Activated T-cell treated with anti-CD3 and anti-CD28 coated beads, Interleukin-2, amount 50 U/mL, for 72 hours (primary cell): ENCODE measurements around the gene FOXP3. TPM values are rescaled to one million over a fixed set of nuclear protein-coding genes. Genes with fewer than 3 reads are reported as not detected.

ENCODE experiments used
- ATAC-seq, 2 donors: fragments of 150-1000 bp; cut with Tn5 transposase; replicated peaks in 1 of 2; 2 replicates each; pipeline ENCODE4 v1.10.0; 2021; ENCODE audit warnings: moderate library complexity in 2 of 2, mild to moderate bottlenecking in 1 of 2
- DNase-seq, 2 donors: peaks; one replicate each; pipeline ENCODE4 v3.0.0; 2021 to 2022; ENCODE audit warnings: mixed read lengths in 1 of 2
- H3K27ac Mint-ChIP-seq: one replicate; pipeline ENCODE4 v1.8.0; 2022; ENCODE audit warnings: mild to moderate bottlenecking, moderate library complexity, mixed read lengths
- H3K27me3 Mint-ChIP-seq: one replicate; pipeline ENCODE4 v1.8.0; 2022; ENCODE audit warnings: low read depth, mixed read lengths
- H3K36me3 Mint-ChIP-seq, 2 donors: one replicate each; pipeline ENCODE4 v1.8.0; 2022; ENCODE audit warnings: mixed read lengths in 2 of 2, mild to moderate bottlenecking in 1 of 2; ENCODE audit not compliant: insufficient read depth in 2 of 2
- H3K4me1 Mint-ChIP-seq: one replicate; pipeline ENCODE4 v1.8.0; 2022; ENCODE audit warnings: low read depth, mixed read lengths
- H3K4me3 Mint-ChIP-seq, 2 donors: one replicate each; pipeline ENCODE4 v1.8.0; 2022; ENCODE audit warnings: mild to moderate bottlenecking in 2 of 2, mixed read lengths in 2 of 2, moderate library complexity in 2 of 2
- H3K9me3 Mint-ChIP-seq, 2 donors: one replicate each; pipeline ENCODE4 v1.8.0; 2022; ENCODE audit warnings: mixed read lengths in 2 of 2
- total RNA-seq, 2 donors: library from RNA; stranded (reverse); gene quantifications; one replicate each; pipeline ENCODE4 v1.2.3, GENCODE V29; 2022

Gene FOXP3
- total RNA-seq, 2 donors from 2014 or later: 16.7 to 22.8 TPM

- Mint-ChIP-seq H3K36me3 (no peaks in the 10 kb centered on the region), H3K9me3 (peaks cover 6 to 10% of the 10 kb centered on the region in 2 donors), H3K4me3 (no peak overlapping the region), H3K27ac (no peak overlapping the region), H3K27me3 (peaks cover 13% of the 10 kb centered on the region), H3K4me1 (no peaks in the 10 kb centered on the region)
- ATAC-seq (no peak), DNase-seq (no peak)
Observed at GRCh38 chrX:49214416-49214815, 50.1 kb downstream of the FOXP3 start.

- DNase-seq (no peak), ATAC-seq (no peak)
- H3K36me3 Mint-ChIP-seq: no peaks in the 10 kb centered on the region
- H3K27me3 Mint-ChIP-seq: peaks cover 13% of the 10 kb centered on the region
- H3K4me1 Mint-ChIP-seq: no peaks in the 10 kb centered on the region
- H3K4me3 Mint-ChIP-seq: no peak overlapping the region
- H3K9me3 Mint-ChIP-seq: peaks cover 6 to 10% of the 10 kb centered on the region in 2 donors
- no peak overlapping the region for H3K27ac Mint-ChIP-seq
Observed at GRCh38 chrX:49212861-49213260, 51.6 kb downstream of the FOXP3 start.

GRCh38 chrX:49212209-49212608, 52.3 kb downstream of the FOXP3 start:
- H3K4me1 Mint-ChIP-seq: no peaks in the 10 kb centered on the region

GRCh38 chrX:49211074-49211473, 53.4 kb downstream of the FOXP3 start:
- Mint-ChIP-seq H3K27me3 (peaks cover 12% of the 10 kb centered on the region), H3K36me3 (no peaks in the 10 kb centered on the region), H3K4me1 (no peaks in the 10 kb centered on the region), H3K27ac (no peak overlapping the region), H3K9me3 (peaks cover 6 to 10% of the 10 kb centered on the region in 2 donors), H3K4me3 (no peak overlapping the region)
- DNase-seq (no peak), ATAC-seq (no peak)

More at GRCh38 chrX:49212209-49212608, 52.3 kb downstream of the FOXP3 start:
- Mint-ChIP-seq H3K36me3 (no peaks in the 10 kb centered on the region), H3K27ac (no peak overlapping the region), H3K27me3 (peaks cover 13% of the 10 kb centered on the region), H3K4me3 (no peak overlapping the region), H3K9me3 (peaks cover 6 to 10% of the 10 kb centered on the region in 2 donors)
- DNase-seq (no peak), ATAC-seq (no peak)

GRCh38 chrX:49210406-49210805, 54.1 kb downstream of the FOXP3 start:
- H3K4me3 Mint-ChIP-seq: no peak overlapping the region
- DNase-seq (no peak), ATAC-seq (no peak)
- H3K36me3 Mint-ChIP-seq: no peaks in the 10 kb centered on the region
- no peak overlapping the region for H3K27ac Mint-ChIP-seq
- H3K27me3 Mint-ChIP-seq: peaks cover 8% of the 10 kb centered on the region
- peaks cover 6 to 10% of the 10 kb centered on the region in 2 donors for H3K9me3 Mint-ChIP-seq
- no peaks in the 10 kb centered on the region for H3K4me1 Mint-ChIP-seq

- Mint-ChIP-seq H3K4me1 (no peaks in the 10 kb centered on the region), H3K4me3 (peak overlapping the region in 1 of 2 donors; percentile 13), H3K36me3 (no peaks in the 10 kb centered on the region), H3K27me3 (peaks cover 8% of the 10 kb centered on the region), H3K9me3 (peaks cover 6 to 10% of the 10 kb centered on the region in 2 donors), H3K27ac (no peak overlapping the region)
- ATAC-seq (peak; percentile 55 to 59), DNase-seq (peak in 1 of 2 donors; percentile 30)
Observed at GRCh38 chrX:49209434-49210251, 54.9 kb downstream of the FOXP3 start.

- no peak overlapping the region for H3K4me3 Mint-ChIP-seq
- no peak overlapping the region for H3K27ac Mint-ChIP-seq
- ATAC-seq (no peak), DNase-seq (no peak)
- H3K4me1 Mint-ChIP-seq: no peaks in the 10 kb centered on the region
- peaks cover 4 to 10% of the 10 kb centered on the region in 2 donors for H3K9me3 Mint-ChIP-seq
- H3K36me3 Mint-ChIP-seq: no peaks in the 10 kb centered on the region
- H3K27me3 Mint-ChIP-seq: peaks cover 8% of the 10 kb centered on the region
Observed at GRCh38 chrX:49208399-49208798, 56.1 kb downstream of the FOXP3 start.

- no peak for DNase-seq
- Mint-ChIP-seq H3K4me1 (no peaks in the 10 kb centered on the region), H3K27ac (no peak overlapping the region), H3K27me3 (peaks cover 8% of the 10 kb centered on the region), H3K4me3 (no peak overlapping the region), H3K36me3 (no peaks in the 10 kb centered on the region), H3K9me3 (no peaks in the 10 kb centered on the region)
- ATAC-seq: no peak
Observed at GRCh38 chrX:49206543-49206942, 58.0 kb downstream of the FOXP3 start.

- Mint-ChIP-seq H3K27me3 (no peaks in the 10 kb centered on the region), H3K36me3 (no peaks in the 10 kb centered on the region), H3K9me3 (no peaks in the 10 kb centered on the region), H3K4me3 (no peak overlapping the region), H3K4me1 (peaks cover 4% of the 10 kb centered on the region), H3K27ac (no peak overlapping the region)
- no peak for ATAC-seq
- DNase-seq: no peak
Observed at GRCh38 chrX:49205443-49205842, 59.1 kb downstream of the FOXP3 start.

- no peaks in the 10 kb centered on the region for H3K36me3 Mint-ChIP-seq
- no peaks in the 10 kb centered on the region for H3K9me3 Mint-ChIP-seq
- DNase-seq (no peak), ATAC-seq (no peak)
- peaks cover 6% of the 10 kb centered on the region for H3K4me1 Mint-ChIP-seq
- H3K27me3 Mint-ChIP-seq: no peaks in the 10 kb centered on the region
- H3K4me3 Mint-ChIP-seq: no peak overlapping the region
- no peak overlapping the region for H3K27ac Mint-ChIP-seq
Observed at GRCh38 chrX:49204709-49205108, 59.8 kb downstream of the FOXP3 start.

GRCh38 chrX:49204017-49204416, 60.5 kb downstream of the FOXP3 start:
- H3K36me3 Mint-ChIP-seq: no peaks in the 10 kb centered on the region
- no peak for ATAC-seq
- no peak overlapping the region for H3K27ac Mint-ChIP-seq
- H3K9me3 Mint-ChIP-seq: no peaks in the 10 kb centered on the region
- DNase-seq: no peak
- H3K4me1 Mint-ChIP-seq: peaks cover 9% of the 10 kb centered on the region
- no peak overlapping the region for H3K4me3 Mint-ChIP-seq
- H3K27me3 Mint-ChIP-seq: no peaks in the 10 kb centered on the region

- H3K9me3 Mint-ChIP-seq: no peaks in the 10 kb centered on the region
- no peak overlapping the region for H3K27ac Mint-ChIP-seq
- DNase-seq: no peak
- H3K36me3 Mint-ChIP-seq: no peaks in the 10 kb centered on the region
- H3K4me3 Mint-ChIP-seq: no peak overlapping the region
- ATAC-seq: no peak
- peaks cover 14% of the 10 kb centered on the region for H3K4me1 Mint-ChIP-seq
- no peaks in the 10 kb centered on the region for H3K27me3 Mint-ChIP-seq
Observed at GRCh38 chrX:49203536-49203935, 61.0 kb downstream of the FOXP3 start.

- H3K4me3 Mint-ChIP-seq: no peak overlapping the region
- ATAC-seq (no peak), DNase-seq (no peak)
- H3K27me3 Mint-ChIP-seq: peaks cover 6% of the 10 kb centered on the region
- no peaks in the 10 kb centered on the region for H3K36me3 Mint-ChIP-seq
- no peaks in the 10 kb centered on the region for H3K9me3 Mint-ChIP-seq
- H3K4me1 Mint-ChIP-seq: peaks cover 21% of the 10 kb centered on the region
- H3K27ac Mint-ChIP-seq: no peak overlapping the region
Observed at GRCh38 chrX:49202022-49202421, 62.5 kb downstream of the FOXP3 start.
